A549 (cell line): ENCODE measurements around the gene CCSER1. TPM values are rescaled to one million over a fixed set of nuclear protein-coding genes. Genes with fewer than 3 reads are reported as not detected.

Experiments
- ATAC-seq, 2 experiments: fragments of 200-7000 bp in 1 of 2; fragments of >200 bp in 1 of 2; cut with Nextera tagmentation in 1 of 2; cut with Tn5 transposase in 1 of 2; 3 replicates each; pipeline versions ENCODE4 v1.8.0 to v1.9.1; 2018 to 2020; ENCODE audit warnings: mild to moderate bottlenecking in 1 of 2, moderate library complexity in 1 of 2
- CTCF ChIA-PET: fragments of 300-600 bp; sonication (Branson Sonifier 250); formaldehyde crosslinking; extraction: SDS; loops from one replicate; lab custom pipeline; 2021; ENCODE audit warnings: antibody characterized with exemption, inconsistent platforms; lab: Yijun Ruan, JAX
- POLR2A ChIA-PET: fragments of 350-600 bp; formaldehyde crosslinking; extraction: SDS; loops from one replicate; lab custom pipeline; 2021; ENCODE audit warnings: antibody characterized with exemption, inconsistent platforms; lab: Yijun Ruan, JAX
- DNase-seq, 2 experiments: peaks; one replicate each; pipeline versions ENCODE4 v3.0.0 to v3.0.0-alpha.2; 2011 to 2016; ENCODE audit warnings: low read depth in 1 of 2, low spot score in 1 of 2
- FAIRE-seq: peaks from 2 replicates; lab custom pipeline; 2011; peaks lifted over from hg19 to GRCh38; lab: Jason Lieb, UNC
- H3K27ac ChIP-seq, 2 experiments: fragments of >200 bp; sonication (Bioruptor Twin); formaldehyde crosslinking; 3 replicates each; pipeline ENCODE4 v1.5.1; 2016 to 2017
- H3K4me1 ChIP-seq: fragments of >200 bp; sonication (Bioruptor Twin); formaldehyde crosslinking; 3 replicates; pipeline ENCODE4 v1.6.1; 2016
- H3K4me2 ChIP-seq: fragments of >200 bp; sonication (Bioruptor Twin); formaldehyde crosslinking; 3 replicates; pipeline ENCODE4 v1.6.1; 2016
- H3K4me3 ChIP-seq: fragments of >200 bp; sonication (Bioruptor Twin); formaldehyde crosslinking; 3 replicates; pipeline ENCODE4 v1.5.1; 2016
- H3K9me3 ChIP-seq: fragments of >200 bp; sonication (Bioruptor Twin); formaldehyde crosslinking; 3 replicates; pipeline ENCODE4 v1.6.1; 2016
- CBX8 ChIP-seq: fragments of 200-600 bp; sonication (generic); IDR thresholded peaks from 2 replicates; pipeline ENCODE4 v1.6.1; 2016
- CHD2 ChIP-seq: fragments of 150-350 bp; IDR thresholded peaks from 2 replicates; pipeline ENCODE4 v1.6.1; 2014; ENCODE audit warnings: low read length; ENCODE audit not compliant: partially characterized antibody
- CHD4 ChIP-seq: fragments of 200-600 bp; sonication (generic); IDR thresholded peaks from 2 replicates; pipeline ENCODE4 v1.6.1; 2016; ENCODE audit warnings: antibody characterized with exemption, mild to moderate bottlenecking, borderline replicate concordance
- EHF ChIP-seq: fragments of 250-450 bp; sonication (Bioruptor Pico); IDR thresholded peaks from 2 replicates; pipeline ENCODE4 v1.5.0; 2020; ENCODE audit warnings: mild to moderate bottlenecking
- ELK1 ChIP-seq: fragments of 150-350 bp; IDR thresholded peaks from 2 replicates; pipeline ENCODE4 v1.6.1; 2014; ENCODE audit warnings: low read depth, mild to moderate bottlenecking, low read length
- ESRRA ChIP-seq: fragments of 150-350 bp; IDR thresholded peaks from 2 replicates; pipeline ENCODE4 v1.6.1; 2014; ENCODE audit warnings: mild to moderate bottlenecking, low read length, borderline replicate concordance
- FOXS1 ChIP-seq: fragments of 250-450 bp; sonication (Bioruptor Pico); IDR thresholded peaks from 2 replicates; pipeline ENCODE4 v1.5.0; 2020; ENCODE audit warnings: mild to moderate bottlenecking, moderate library complexity
- HEYL ChIP-seq: fragments of 250-450 bp; sonication (Bioruptor Pico); IDR thresholded peaks from 2 replicates; pipeline ENCODE4 v1.8.0; 2021; ENCODE audit warnings: mild to moderate bottlenecking, moderate library complexity
- HOXB13 ChIP-seq: fragments of 250-450 bp; sonication (Bioruptor Pico); IDR thresholded peaks from 2 replicates; pipeline ENCODE4 v1.5.0; 2020; ENCODE audit warnings: low read depth, mild to moderate bottlenecking, moderate library complexity
- HOXB5 ChIP-seq: fragments of 250-450 bp; sonication (Bioruptor Pico); IDR thresholded peaks from 2 replicates; pipeline ENCODE4 v1.5.0; 2020; ENCODE audit warnings: mild to moderate bottlenecking, moderate library complexity
- KDM5A ChIP-seq: fragments of 200-600 bp; sonication (generic); IDR thresholded peaks from 2 replicates; pipeline ENCODE4 v1.6.1; 2016; ENCODE audit warnings: antibody characterized with exemption, mild to moderate bottlenecking
- MYC ChIP-seq: IDR thresholded peaks from 2 replicates; pipeline ENCODE4 v1.6.1; 2012; ENCODE audit warnings: mild to moderate bottlenecking, inconsistent platforms, low read length, improper control_type of control experiment, borderline replicate concordance
- PHF8 ChIP-seq: fragments of 200-600 bp; sonication (generic); IDR thresholded peaks from 2 replicates; pipeline ENCODE4 v1.6.1; 2016; ENCODE audit warnings: low read depth, mild to moderate bottlenecking, antibody characterized with exemption, moderate library complexity, borderline replicate concordance
- POLR2A ChIP-seq: IDR thresholded peaks from 2 replicates; pipeline ENCODE4 v1.6.1; 2012; ENCODE audit warnings: mild to moderate bottlenecking, low read length
- POLR2AphosphoS2 ChIP-seq: conservative IDR thresholded peaks from 2 replicates; pipeline ENCODE4 v1.6.1; 2012; ENCODE audit warnings: low read length, improper control_type of control experiment, inconsistent platforms
- RCOR1 ChIP-seq: fragments of 150-350 bp; IDR thresholded peaks from 2 replicates; pipeline ENCODE4 v1.6.1; 2014; ENCODE audit warnings: antibody characterized with exemption, low read length, low read depth
- RFX5 ChIP-seq: fragments of 450-650 bp; IDR thresholded peaks from 2 replicates; pipeline ENCODE4 v1.7.1; 2014; ENCODE audit warnings: antibody characterized with exemption, mild to moderate bottlenecking, moderate library complexity
- SMC3 ChIP-seq: fragments of >200 bp; sonication (Bioruptor Twin); formaldehyde crosslinking; IDR thresholded peaks from 3 replicates; pipeline ENCODE4 v1.6.1; 2018; ENCODE audit warnings: inconsistent platforms
- SREBF2 ChIP-seq: fragments of 450-650 bp; IDR thresholded peaks from 2 replicates; pipeline ENCODE4 v1.6.1; 2014; ENCODE audit warnings: mild to moderate bottlenecking, moderate library complexity
- TFCP2L1 ChIP-seq: fragments of 250-450 bp; sonication (Bioruptor Pico); IDR thresholded peaks from 2 replicates; pipeline ENCODE4 v1.5.0; 2021; ENCODE audit warnings: mild to moderate bottlenecking
- ZFP36 ChIP-seq: fragments of 450-650 bp; IDR thresholded peaks from 2 replicates; pipeline ENCODE4 v1.6.1; 2014; ENCODE audit warnings: borderline replicate concordance; ENCODE audit not compliant: partially characterized antibody
- ZNF302 ChIP-seq: fragments of 250-450 bp; sonication (Bioruptor Pico); IDR thresholded peaks from 2 replicates; pipeline ENCODE4 v1.9.0; 2021; ENCODE audit warnings: inconsistent platforms, mild to moderate bottlenecking, moderate library complexity
- ZSCAN20 ChIP-seq: fragments of 250-450 bp; sonication (Bioruptor Pico); IDR thresholded peaks from 2 replicates; pipeline ENCODE4 v1.8.0; 2022; ENCODE audit warnings: mild to moderate bottlenecking, moderate library complexity
- WGBS: methylation state at CpG from one replicate; pipeline ENCODE4 v1.1.6; 2017; ENCODE audit errors: missing lambda C conversion rate; 5-methylcytosine and 5-hydroxymethylcytosine counted together
- polyA plus RNA-seq, 4 experiments: library from polyadenylated mRNA; depleted of rRNA in 3 of 4; stranded (reverse); fragments of >200 nt; fragmentation: RNase III in 1 of 4; extraction: RNeasy Plus Mini Kit Qiagen cat#74134 plus additional on column Dnase treatment in 1 of 4; gene quantifications; 2 replicates in 3 of 4; 3 replicates in 1 of 4; pipeline ENCODE4 v1.2.3, GENCODE V29; 2011 to 2017
- TF ChIP-seq, protein P1 (sequence below): IDR thresholded peaks from 2 replicates; pipeline ENCODE4 v1.6.1; 2012; ENCODE audit warnings: low read depth, borderline replicate concordance
- TF ChIP-seq, protein P2 (sequence below): fragments of >200 bp; sonication (Bioruptor Twin); formaldehyde crosslinking; IDR thresholded peaks from 3 replicates; pipeline ENCODE4 v1.6.1; 2016

Gene CCSER1
- polyA plus RNA-seq, 2 of the 4 experiments (the other 2 are of a cell fraction) = 0.06 TPM; not detected in 1

- ATAC-seq (no peak), DNase-seq (no peak), FAIRE-seq (no peak)
- CTCF ChIA-PET = no interaction called here
- WGBS = 0% methylated on average over 1 of the region's 1 CpG
- Histone ChIP-seq H3K27ac (no peak overlapping the region), H3K4me3 (no peak overlapping the region), H3K9me3 (no peaks in the 10 kb centered on the region), H3K4me2 (no peak overlapping the region), H3K4me1 (no peaks in the 10 kb centered on the region)
- no peak for TF ChIP-seq HOXB5
- no peak for TF ChIP-seq RCOR1
- TF ChIP-seq, protein P1, sequence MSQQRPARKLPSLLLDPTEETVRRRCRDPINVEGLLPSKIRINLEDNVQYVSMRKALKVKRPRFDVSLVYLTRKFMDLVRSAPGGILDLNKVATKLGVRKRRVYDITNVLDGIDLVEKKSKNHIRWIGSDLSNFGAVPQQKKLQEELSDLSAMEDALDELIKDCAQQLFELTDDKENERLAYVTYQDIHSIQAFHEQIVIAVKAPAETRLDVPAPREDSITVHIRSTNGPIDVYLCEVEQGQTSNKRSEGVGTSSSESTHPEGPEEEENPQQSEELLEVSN = no peak
- POLR2A ChIA-PET = no interaction called here
Observed at GRCh38 chr4:91567594-91567993, 1440.4 kb downstream of the CCSER1 start.

DNA sequence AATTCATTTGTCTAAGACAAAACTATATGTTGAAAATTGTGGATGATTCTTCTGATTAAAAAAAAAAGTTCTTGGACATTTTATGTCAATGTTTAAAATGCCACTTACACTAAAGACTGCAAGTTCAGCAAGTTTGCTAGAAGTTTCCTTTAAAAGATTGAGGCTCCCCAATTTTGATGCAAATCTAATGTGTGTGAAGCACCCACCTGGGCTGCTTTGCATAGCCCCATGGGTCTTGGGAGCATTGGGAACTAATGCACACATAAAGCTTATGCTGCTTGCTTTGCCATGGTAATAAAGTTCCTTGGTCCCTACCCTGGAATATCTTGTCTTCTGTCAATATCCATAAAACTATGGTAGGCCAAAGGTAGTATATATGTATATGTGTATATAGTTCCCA is 1450.7 kb downstream of the CCSER1 start:
- DNase-seq = no peak
- ChIA-PET CTCF (no interaction called here), POLR2A (no interaction called here)
- H3K4me3 ChIP-seq = no peak overlapping the region
- no peak for ATAC-seq
- no peaks in the 10 kb centered on the region for H3K9me3 ChIP-seq
- no peak overlapping the region for H3K4me2 ChIP-seq
- no peak overlapping the region for H3K27ac ChIP-seq
- no peaks in the 10 kb centered on the region for H3K4me1 ChIP-seq
- TF ChIP-seq HOXB13 (no peak), KDM5A (no peak), ZNF302 (CRISPR knock-in tag) (no peak), HOXB5 (no peak), FOXS1 (CRISPR knock-in tag) (no peak), HEYL (CRISPR knock-in tag) (no peak), POLR2AphosphoS2 (no peak), RCOR1 (no peak), CBX8 (no peak), PHF8 (no peak), MYC (no peak), CHD2 (no peak), ZSCAN20 (no peak), POLR2A (no peak), CHD4 (no peak), ELK1 (no peak), SMC3 (no peak), RFX5 (no peak)
- TF ChIP-seq, all 56 proteins: peak for 0
- no peak for FAIRE-seq

DNA sequence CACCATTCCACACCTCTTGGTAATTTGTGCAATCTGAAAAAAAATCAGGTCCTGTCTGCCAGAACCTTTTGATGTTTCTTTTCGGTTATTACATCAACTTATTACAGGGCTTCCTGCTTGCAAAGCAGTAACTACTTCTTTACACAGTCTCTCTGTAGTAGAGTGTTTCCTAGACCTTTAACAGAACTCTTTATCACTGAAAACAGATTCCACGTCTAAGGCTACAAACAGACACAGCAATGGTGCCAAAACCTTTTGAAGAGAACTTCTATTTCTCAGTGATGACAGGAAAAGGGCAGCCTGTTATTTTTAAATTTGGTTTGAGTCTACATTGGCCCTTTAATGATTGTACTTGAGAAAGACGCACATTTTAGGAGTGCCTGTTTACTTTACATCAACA is 1463.1 kb downstream of the CCSER1 start:
- TF ChIP-seq ZFP36 (no peak), EHF (CRISPR knock-in tag) (no peak), ESRRA (no peak), MYC (no peak), POLR2A (no peak), ELK1 (no peak), TFCP2L1 (CRISPR knock-in tag) (no peak), SREBF2 (no peak), HEYL (CRISPR knock-in tag) (no peak)
- TF ChIP-seq, protein P2, sequence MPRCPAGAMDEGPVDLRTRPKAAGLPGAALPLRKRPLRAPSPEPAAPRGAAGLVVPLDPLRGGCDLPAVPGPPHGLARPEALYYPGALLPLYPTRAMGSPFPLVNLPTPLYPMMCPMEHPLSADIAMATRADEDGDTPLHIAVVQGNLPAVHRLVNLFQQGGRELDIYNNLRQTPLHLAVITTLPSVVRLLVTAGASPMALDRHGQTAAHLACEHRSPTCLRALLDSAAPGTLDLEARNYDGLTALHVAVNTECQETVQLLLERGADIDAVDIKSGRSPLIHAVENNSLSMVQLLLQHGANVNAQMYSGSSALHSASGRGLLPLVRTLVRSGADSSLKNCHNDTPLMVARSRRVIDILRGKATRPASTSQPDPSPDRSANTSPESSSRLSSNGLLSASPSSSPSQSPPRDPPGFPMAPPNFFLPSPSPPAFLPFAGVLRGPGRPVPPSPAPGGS = no peak
- TF ChIP-seq, protein P1 = no peak

More for the DNA sequence above, 1463.1 kb downstream of the CCSER1 start:
- ATAC-seq (no peak), FAIRE-seq (no peak), DNase-seq (no peak)
- no peaks in the 10 kb centered on the region for H3K4me1 ChIP-seq
- CTCF ChIA-PET = no interaction called here
- no peak overlapping the region for H3K4me2 ChIP-seq
- no peaks in the 10 kb centered on the region for H3K9me3 ChIP-seq
- WGBS = 6% methylated on average over 3 of the region's 3 CpGs
- H3K4me3 ChIP-seq = no peak overlapping the region
- POLR2A ChIA-PET = no interaction called here
- H3K27ac ChIP-seq = no peak overlapping the region
